Right kidney (tissue), 9 donors: Measurements from ENCODE around the gene POLL.
"Not testable (repeated sequence)": the region's sequence is repeated elsewhere in the genome, so short reads cannot be mapped to it uniquely, and the experiment has no call there.

Source experiments
- DNase-seq: peaks from one replicate; pipeline ENCODE4 v3.0.0-alpha.2; 2016
- long read RNA-seq, 8 donors: transcript quantifications; one replicate each; lab custom pipeline, GENCODE V29; 2026

Gene POLL
- long read RNA-seq, donor 1, partial matches to known transcripts: 0 of 3 reads
- long read RNA-seq, donor 1, other reads (novel, unspliced or antisense): 0 of 3 reads
- long read RNA-seq, donor 2, partial matches to known transcripts: 0 of 1 reads
- long read RNA-seq, donor 2, other reads (novel, unspliced or antisense): 0 of 1 reads
- long read RNA-seq, donor 3: 0 reads
- long read RNA-seq, donor 4, partial matches to known transcripts: 17 of 57 reads
- long read RNA-seq, donor 4, other reads (novel, unspliced or antisense): 36 of 57 reads
- long read RNA-seq, donor 5, partial matches to known transcripts: 0 of 1 reads
- long read RNA-seq, donor 5, other reads (novel, unspliced or antisense): 0 of 1 reads
- long read RNA-seq, donor 6, partial matches to known transcripts: 0 of 1 reads
- long read RNA-seq, donor 6, other reads (novel, unspliced or antisense): 0 of 1 reads
- long read RNA-seq, donor 7, partial matches to known transcripts: 78 of 80 reads
- long read RNA-seq, donor 7, other reads (novel, unspliced or antisense): 0 of 80 reads
- long read RNA-seq, donor 8, partial matches to known transcripts: 13 of 14 reads
- long read RNA-seq, donor 8, other reads (novel, unspliced or antisense): 0 of 14 reads

DNA sequence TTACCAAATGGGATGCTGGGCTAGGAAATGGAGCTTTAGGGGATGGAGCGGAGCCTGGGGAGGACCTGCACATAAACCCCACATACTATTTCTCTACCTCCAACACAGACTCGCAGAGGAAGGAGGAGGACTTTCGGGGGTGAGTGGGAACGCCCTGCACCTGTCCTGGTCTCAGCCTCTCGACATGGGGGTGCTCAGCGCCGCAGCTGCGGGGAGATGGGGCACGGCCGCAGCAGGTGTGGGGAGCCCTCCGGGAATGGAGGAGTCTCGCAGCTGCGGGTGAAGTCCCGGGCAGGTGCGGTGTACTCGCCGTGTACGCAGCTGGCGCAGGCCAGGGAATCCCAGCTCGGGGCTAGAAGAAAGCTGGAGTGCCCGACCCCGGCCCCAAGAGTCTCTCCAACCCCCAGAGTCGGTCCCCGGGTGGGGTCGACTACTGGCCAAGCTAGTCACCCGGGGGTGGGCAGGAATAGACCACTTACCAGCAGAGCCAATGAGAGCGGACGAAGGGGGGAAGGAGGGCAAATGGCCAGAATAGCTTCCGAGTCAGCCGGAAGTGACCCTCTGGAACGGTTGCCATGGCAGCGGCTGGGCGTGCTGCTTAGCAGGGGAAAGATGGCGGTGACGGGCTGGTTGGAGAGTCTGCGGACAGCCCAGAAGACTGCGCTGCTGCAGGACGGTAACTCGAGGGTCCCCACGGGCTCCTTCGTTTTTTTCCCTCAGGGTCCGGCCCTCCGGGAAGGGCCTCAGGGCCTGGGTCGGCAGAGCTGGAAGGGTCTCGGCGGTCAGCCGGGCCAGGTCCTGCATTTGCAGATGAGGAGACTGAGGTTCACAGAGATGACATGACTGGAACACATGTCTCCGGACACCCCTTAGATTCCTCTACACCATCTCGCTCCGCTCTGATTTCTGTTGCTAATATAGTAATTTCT is at the start of gene POLL, which contains the start of gene DPCD:
Gene POLL (minus strand): TSS at position 533 of the 929 bp plus-strand sequence. CDS start 897 bp downstream, outside the sequence.
Gene DPCD (plus strand): TSS at position 597 of the 929 bp plus-strand sequence. CDS start 16 bp downstream, at position 613.
- peak; percentile 92 for DNase-seq

DNA sequence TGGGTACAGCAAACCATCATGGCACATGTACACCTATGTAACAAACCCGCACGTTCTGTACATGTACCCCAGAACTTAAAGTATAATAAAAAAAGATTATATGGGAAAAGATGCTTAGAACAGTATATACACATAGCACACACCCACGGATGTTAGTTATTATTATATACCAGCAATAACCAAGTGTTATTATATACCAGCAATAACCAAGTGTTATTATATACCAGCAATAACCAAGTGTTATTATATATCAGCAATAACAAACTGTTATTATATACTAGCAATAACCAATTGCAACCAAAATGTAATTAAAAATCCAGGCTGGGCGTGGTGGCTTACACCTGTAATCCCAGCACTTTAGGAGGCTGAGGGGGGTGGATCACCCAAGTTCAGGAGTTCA is 45.5 kb upstream of the POLL start:
- not testable (repeated sequence) for DNase-seq

DNA sequence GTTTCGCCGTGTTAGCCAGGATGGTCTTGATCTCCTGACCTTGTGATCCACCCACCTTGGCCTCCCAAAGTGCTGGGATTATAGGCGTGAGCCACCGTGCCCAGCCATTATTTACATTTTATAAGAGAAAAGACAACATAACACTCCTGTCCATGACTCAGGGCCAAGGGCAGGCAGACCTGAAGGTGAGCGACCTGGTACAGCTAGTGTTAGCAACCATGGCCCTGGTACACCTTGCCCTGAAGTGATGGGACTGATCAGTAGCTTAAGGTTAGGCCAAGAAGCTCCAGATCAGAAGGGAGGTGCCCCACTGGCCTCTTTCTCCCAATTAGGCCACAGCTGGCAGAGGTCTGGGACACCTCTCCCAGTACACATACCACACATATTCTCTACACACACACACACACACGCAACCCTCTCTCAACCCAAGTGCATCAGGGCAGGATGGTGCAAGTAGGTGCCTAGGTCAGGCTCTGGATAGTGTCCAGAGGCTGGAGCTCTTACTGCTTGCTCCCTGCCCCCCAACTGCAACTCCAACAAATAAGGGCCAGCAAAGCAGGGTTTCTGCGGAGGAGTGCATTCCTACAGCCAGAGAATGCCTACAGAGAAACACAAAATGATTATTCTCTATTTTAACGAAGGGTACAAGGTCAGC is 43.9 kb upstream of the POLL start:
- DNase-seq: no peak

DNA sequence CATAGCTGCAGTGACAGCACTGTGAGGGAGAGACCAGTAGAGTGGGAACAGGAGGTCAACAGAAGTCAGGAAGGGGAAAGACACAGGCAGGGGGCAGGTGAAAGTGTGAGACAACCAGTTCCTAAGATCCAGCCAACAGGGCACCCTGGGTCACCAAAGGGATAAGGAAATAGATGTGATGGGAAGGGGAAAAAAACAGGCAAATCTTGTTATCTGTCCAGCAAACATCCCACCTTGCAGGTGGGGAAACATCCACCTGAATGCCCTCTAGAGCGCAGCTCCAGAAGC is 42.5 kb upstream of the POLL start:
- no peak for DNase-seq

DNA sequence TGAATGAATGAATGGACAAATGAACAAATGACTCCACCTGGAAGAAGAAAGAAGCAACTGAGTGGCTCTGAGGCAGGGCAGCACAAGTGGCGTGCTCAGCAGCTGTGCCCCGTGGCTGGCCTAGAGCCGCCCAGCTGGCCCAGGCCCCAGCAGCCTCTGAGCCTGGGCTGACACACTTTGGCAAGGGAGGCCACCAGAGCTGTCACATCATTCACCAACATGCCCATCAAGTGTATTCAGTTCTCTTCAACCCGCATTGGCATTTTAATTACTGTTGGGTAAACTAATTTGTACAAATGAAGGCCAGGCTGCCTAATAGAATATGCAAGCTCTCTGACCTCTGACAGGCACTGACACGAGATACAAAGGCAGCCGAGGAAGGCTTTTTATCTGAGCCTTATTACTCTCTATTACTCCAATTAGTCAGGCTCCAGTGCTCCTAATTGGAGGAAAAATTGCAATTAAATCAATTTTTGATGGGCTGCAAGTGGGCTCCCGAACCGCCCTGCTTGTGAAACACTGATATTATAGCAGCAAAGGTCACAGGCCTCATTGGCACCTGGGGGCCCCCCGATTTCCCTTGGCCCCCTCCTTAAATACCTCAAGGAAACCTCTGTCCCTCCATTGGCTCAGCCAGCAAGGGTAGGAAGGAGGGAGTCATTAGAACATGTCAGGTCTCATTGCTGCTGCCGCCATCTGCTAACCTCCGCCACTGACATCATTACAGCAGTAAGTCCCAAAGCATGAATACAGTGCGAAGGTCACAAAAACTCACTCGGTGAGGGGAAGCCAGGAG is 42.0 kb upstream of the POLL start:
- DNase-seq: no peak

DNA sequence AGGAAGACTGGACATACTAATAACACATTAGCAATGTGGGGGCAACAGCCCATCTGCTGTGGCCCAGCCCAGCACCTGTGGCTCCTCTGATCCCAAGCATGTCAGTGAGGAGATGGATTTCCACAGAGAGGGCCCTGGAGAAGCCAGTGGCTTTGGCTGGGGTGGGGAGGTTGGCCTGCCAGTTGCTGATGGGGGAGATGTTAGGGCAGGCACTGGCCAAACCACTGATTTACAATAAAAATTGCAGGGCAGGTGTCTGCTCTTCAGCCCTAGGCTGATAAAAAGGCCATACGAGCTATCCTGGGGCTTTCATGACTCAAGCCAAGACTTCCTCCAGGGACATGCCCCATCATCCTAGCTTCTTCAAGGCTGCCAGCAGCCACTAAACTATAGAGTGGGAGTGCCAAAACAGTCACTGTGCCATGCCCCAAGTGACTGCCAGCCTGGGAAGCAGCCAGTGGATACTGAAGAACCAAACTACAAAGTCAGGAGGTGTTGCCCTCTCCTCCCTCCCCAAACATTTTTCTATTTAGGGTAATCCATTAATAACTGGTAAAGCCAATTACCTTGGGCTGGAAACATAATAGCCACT is 37.9 kb upstream of the POLL start:
- no peak for DNase-seq

DNA sequence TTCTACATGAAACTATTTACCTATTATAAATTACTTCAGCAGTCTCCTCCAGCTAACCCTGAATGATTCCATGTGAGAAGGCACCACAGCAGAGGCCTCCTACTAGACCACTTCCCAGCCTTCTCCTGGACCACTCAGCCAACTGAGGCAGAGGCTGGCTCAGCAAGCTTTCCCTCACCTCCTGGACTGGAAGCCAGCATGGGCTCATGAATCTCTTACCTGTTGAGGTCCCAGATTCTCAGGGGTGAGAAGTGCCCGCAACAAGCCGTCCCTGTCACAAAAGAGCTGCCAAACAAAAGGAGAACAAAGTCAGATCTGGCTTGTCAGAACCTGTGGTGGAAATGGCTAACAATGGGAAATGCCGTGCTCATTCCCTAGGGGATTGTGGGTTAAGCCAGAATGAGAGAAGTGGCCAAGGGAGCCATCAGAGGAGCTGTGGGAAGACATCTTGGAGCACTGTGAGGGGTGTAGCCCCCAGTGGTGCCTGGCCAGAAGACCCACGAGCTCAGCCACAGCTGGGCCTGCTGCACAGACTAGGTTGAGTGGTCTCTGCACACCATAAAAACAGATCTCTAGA is 36.6 kb upstream of the POLL start:
- no peak for DNase-seq

DNA sequence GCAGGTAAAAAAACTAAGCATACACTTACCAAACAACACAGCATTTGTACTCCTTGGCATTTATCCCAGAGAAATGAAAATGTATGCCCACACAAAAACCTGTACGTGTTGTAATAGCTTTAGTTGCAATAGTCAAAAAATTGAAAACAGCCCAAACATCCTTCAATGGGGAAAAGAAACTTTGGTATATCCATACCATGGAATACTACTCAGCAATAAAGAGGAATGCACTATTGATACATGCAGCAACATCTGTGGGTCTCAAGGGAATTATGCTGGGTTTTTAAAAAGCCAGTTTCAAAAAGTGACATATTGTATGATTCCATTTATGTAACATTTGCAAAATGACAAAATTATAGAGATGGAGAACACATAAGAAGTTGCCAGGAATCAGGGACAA is 35.5 kb upstream of the POLL start:
- no peak for DNase-seq

DNA sequence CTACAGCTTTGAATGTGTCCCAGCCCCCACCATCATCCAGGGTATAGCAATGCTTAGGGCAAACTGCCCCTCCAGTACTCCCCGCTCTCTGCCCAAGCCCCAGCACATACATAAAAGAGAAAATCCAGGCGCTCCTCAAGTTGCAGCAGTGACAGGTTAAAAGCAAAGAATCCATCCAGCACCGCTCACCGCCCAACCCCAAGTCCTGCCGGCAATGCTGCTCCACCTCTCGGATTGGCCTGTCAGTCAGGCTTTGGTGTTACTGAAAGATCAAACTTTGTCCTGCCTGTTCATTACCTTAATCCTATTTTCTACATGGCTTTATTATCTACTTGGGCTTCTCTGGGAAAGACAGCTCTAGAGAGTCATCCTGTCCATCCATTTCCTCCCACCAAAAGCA is 31.9 kb upstream of the POLL start:
- no peak for DNase-seq

DNA sequence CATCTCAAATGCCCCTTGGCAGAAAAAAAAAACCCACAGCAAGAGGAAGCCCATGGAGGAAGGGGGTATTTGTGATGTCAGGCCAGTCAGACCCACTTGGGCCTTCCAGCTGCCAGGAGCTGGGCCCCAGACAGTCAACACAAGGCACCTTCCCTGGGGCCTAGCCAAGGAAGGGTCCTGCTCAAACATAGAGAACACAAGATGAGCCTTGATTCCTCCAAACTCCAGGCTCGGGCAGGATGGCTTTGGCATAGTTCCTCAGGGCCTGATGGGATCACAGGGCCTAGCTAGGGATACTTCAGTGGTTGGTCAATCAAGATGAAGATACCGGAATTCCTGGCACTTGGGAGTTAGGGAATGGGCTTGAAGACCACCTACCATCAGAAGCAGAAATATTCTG is 30.8 kb upstream of the POLL start:
- DNase-seq: no peak

DNA sequence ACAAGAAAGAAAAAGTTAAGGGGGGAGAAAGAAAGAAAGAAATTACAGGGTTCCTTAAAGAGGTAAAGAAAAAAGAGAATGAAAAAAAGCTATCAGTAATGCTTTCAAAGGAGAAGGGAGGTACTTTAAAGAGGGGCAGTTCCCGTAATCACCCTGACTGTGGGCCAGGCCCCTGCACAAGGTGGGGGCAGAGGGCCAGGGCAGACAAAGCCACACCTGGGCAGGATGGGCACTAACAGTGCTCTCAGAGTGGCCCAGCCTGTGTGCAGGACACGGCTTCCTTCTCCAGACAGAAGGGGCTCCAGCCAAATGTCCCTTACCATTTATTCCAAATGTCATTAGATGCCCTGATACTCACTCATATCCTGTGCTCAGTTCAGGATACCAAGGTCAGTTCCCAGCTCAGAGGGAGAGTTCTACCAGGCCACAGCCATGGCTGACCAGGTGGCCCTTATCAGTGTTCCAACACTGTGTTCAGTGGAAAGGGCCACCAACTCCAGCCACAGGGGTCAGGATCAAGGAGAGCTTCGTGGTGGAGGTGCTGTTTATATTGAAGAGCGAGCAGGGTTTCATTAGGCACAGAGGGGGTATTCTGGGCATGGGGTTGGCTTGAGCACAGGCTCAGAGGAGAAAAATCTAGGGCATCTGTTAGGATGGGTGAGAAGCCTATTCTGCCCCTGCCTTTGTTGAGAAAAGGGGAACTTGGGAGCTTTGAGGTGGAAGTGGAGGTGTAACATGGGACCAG is 29.9 kb upstream of the POLL start:
- no peak for DNase-seq

DNA sequence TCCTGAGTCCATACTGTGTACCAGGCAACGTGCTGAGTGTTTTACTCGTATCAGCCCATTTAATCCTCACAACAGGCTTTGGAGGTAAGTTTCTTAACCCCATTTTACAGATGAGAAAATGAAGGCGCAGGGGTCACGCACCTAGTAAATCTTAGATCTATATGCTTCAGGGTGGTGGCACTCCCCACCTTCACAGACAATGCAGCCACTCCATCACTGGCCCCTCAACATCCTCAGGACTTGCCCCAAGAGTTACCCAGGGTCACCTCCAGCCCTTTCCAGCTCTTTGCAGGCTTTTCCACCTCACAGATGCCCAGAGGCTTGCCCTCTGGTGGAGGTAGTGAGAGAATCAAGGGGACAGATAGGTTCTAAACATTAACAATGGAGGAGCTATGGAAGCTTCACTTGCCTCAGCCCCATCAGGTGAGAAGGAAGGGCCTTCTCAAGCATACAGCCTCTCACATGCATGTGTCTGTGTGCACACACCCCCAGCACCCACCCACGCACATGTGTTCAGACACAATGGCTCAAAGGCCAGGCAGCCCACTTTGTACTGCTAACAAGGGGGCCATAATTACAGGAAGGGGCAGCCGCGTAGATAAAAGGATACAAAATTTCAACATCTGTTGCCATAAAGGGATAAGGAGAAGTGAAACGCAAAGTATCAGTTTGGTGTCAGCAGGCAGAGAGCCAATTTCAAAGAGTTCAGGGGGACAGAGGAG is 29.2 kb upstream of the POLL start:
- no peak for DNase-seq

DNA sequence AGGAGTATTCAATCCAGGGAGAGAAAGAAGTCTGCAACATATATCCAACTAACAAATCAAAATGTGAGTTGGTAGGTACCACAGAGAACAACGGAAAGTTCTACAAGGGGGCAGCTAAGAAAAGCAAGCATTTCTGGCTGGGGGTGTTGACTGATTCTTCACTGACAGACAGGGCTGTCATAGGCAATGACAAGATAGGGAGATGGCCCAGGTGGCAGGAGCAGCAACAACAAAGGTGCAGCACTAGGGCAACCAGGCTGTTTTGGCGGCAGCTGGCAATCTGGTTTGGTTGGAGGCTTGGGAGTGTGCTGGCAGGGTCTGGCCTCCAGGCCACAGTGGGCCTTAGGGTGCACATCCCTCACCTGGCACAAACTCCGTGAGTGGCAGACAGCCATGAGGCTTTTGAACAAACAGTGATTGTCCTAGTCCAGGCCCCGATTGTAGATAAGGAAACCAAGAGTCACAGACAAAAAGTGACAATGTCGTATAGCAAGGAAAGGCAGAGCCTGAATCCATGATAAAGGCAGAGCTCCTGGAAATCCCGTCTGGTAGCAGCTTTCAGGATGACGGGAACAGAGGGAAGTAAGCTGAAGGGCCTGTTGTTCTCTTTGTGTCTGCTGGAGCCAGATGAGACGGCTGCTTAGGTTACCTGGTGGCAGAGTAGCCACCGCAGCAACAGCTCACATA is 28.5 kb upstream of the POLL start:
- no peak for DNase-seq

DNA sequence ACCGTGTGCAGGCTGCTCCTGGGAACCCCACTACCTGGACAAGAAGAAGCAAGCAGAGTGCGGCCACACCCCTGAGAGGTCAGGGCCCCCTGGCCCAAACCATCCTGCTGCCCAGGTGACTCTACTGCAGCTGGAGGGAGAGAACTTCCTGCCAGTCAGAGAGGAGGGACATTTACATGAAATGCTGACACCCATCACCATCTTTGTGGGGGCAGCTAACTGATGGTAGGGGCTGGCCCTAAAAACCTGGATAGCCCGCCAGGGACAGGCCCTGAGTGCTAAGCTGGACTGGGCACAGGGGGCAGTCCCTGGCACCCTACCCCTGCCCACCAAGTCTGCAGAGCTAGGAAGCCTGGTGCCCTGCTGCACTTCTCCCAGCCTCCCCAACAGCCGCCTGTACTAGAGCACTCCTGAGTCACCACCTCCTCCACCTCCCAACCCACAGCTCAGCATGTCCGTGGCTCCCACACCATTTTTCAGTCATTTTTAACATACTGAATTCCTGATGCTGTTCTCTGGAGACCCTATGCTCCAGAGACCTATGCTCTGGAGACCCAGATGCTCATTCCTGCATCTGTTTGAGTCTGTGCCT is 27.6 kb upstream of the POLL start:
- no peak for DNase-seq

DNA sequence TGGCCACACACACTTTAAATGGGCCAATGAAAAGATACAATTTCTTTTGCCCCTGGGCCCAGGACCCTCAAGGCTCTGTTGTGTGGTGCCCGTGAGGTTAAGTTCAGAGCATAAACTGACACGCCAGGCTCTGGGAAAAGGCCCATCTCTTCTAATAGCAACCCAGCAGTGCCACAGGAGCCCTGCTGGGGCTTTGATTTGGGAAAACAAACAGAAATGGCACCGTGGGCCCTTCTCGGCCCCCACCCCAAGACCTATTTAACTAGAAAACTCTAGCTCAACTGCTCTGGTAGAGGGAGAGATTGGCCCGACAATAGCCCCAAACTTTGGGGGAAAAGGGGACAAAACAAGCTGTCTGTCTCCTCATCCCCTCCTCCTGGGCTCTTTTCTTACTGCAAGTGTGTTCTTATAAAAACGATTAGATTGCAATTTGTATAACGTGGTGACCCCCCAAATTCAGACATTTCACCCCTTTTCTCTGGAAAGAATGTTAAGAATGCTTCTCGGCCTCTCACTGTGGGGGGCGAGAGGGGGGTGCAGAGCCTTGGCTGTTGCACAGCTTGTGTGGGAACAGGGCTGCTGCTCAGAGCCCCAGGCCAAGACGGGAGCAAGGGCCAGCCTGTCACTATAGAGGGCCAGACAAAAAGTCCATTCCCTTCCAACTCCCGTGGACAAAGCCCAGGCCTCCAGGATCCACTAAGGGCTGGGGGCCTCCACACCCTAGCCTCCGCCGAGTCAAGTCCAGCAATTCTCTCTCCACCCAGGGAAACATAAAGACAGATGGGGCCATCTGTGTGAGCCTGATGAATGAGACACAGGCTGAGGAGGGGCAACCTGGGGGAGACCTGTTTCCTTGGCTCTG is 26.8 kb upstream of the POLL start:
- no peak for DNase-seq

DNA sequence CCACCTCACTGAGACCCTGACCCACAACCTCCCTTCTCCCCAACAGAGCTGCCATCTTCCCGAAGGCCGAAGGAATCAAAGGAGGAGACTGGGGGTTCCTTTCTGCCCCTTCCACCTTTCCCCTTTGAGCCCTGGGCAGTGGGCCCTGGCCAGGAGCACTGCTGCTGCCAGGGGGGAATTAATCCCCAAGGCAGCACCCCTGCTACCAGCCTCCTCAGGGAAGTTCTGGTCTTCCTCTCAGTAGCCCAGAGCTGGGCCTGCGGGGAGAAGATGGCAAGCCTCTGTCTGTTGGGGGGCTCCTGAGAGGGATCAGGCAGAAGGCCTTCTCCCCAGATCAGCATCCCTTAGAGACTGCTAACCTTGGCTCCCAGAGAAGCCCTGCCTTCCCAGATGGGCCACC is 25.6 kb upstream of the POLL start:
- no peak for DNase-seq

DNA sequence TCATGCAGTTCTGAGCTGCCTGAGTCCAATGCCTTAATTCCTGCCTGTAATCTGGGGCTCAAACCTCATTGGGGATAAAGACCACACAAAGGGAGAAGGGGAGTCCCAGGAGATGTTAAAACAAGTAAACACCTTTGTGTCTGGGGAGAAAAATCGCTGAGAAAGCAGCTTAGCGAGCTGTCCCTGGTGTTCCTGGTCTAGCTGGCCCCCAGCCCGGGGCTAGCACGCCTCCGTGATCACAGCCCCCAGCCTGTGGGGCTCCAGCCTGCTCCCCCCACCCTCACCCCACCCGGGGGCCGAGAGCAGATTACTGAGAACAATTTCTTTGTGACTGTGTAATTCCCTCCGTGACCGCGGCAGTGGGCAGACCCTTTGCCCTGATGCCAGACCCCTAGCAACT is 24.8 kb upstream of the POLL start:
- no peak for DNase-seq
